Mesenchymal stem cell (in vitro differentiated cells and primary cell): ENCODE results near the gene RNF157.

Source experiments
- DNase-seq: peaks from one replicate; pipeline ENCODE4 v3.0.0-alpha.2; 2013
- H2AFZ ChIP-seq: one replicate; pipeline ENCODE4 v1.6.1; 2013; ENCODE audit warnings: low read depth, mild to moderate bottlenecking, control low read depth, inconsistent platforms, low read length, moderate library complexity
- H2AK5ac ChIP-seq: 2 replicates; pipeline ENCODE4 v1.6.1; 2013; ENCODE audit warnings: low read length, moderate library complexity, mild to moderate bottlenecking, inconsistent platforms; ENCODE audit not compliant: severe bottlenecking
- H2BK120ac ChIP-seq: one replicate; pipeline ENCODE4 v1.6.1; 2013; ENCODE audit warnings: low read depth, mild to moderate bottlenecking, inconsistent platforms, low read length, moderate library complexity
- H2BK12ac ChIP-seq, 2 experiments: one replicate each; pipeline ENCODE4 v1.6.1; 2013; ENCODE audit warnings: inconsistent platforms in 2 of 2, low read length in 2 of 2, mild to moderate bottlenecking in 2 of 2, moderate library complexity in 2 of 2, control low read depth in 1 of 2
- H2BK15ac ChIP-seq: one replicate; pipeline ENCODE4 v1.6.1; 2013; ENCODE audit warnings: mild to moderate bottlenecking, low read depth, inconsistent platforms; ENCODE audit not compliant: poor library complexity, severe bottlenecking
- H2BK5ac ChIP-seq: 2 replicates; pipeline ENCODE4 v1.6.1; 2013; ENCODE audit warnings: low read depth, mild to moderate bottlenecking, low read length, control low read depth, inconsistent platforms; ENCODE audit not compliant: poor library complexity, severe bottlenecking
- H3K14ac ChIP-seq, 2 experiments: one replicate each; pipeline ENCODE4 v1.6.1; 2013; ENCODE audit warnings: inconsistent platforms in 2 of 2, low read length in 2 of 2, control low read depth in 1 of 2, mild to moderate bottlenecking in 1 of 2, moderate library complexity in 1 of 2
- H3K18ac ChIP-seq, 2 experiments: one replicate each; pipeline ENCODE4 v1.6.1; 2013; ENCODE audit warnings: inconsistent platforms in 2 of 2, low read length in 2 of 2, control low read depth in 1 of 2, low read depth in 1 of 2, mild to moderate bottlenecking in 1 of 2
- H3K23ac ChIP-seq, 2 experiments: one replicate each; pipeline ENCODE4 v1.6.1; 2013; ENCODE audit warnings: inconsistent platforms in 2 of 2, low read length in 2 of 2, mild to moderate bottlenecking in 2 of 2, moderate library complexity in 2 of 2, control low read depth in 1 of 2
- H3K27ac ChIP-seq: 2 replicates; pipeline ENCODE4 v1.5.1; 2013; ENCODE audit warnings: mild to moderate bottlenecking, moderate library complexity, low read length, control low read depth, inconsistent platforms; ENCODE audit not compliant: poor library complexity, severe bottlenecking
- H3K27me3 ChIP-seq, 2 experiments: 2 replicates each; pipeline versions ENCODE4 v1.6.1 to v1.7.0; 2013; ENCODE audit warnings: low read length in 2 of 2, mild to moderate bottlenecking in 2 of 2, moderate library complexity in 2 of 2, control low read depth in 1 of 2, inconsistent platforms in 1 of 2; ENCODE audit not compliant: control insufficient read depth in 1 of 2, insufficient read depth in 1 of 2
- H3K36me3 ChIP-seq, 2 experiments: 2 replicates each; pipeline versions ENCODE4 v1.6.1 to v1.7.0; 2013; ENCODE audit warnings: low read length in 2 of 2, control low read depth in 1 of 2, inconsistent platforms in 1 of 2, low read depth in 1 of 2, mild to moderate bottlenecking in 1 of 2; ENCODE audit not compliant: insufficient read depth in 2 of 2, control insufficient read depth in 1 of 2
- H3K4ac ChIP-seq, 2 experiments: one replicate each; pipeline ENCODE4 v1.6.1; 2013; ENCODE audit warnings: inconsistent platforms in 2 of 2, low read length in 2 of 2, mild to moderate bottlenecking in 2 of 2, moderate library complexity in 2 of 2, control low read depth in 1 of 2, low read depth in 1 of 2
- H3K4me1 ChIP-seq: 2 replicates; pipeline ENCODE4 v1.6.1; 2013; ENCODE audit warnings: low read depth, low read length, control low read depth; ENCODE audit not compliant: control insufficient read depth, insufficient read depth
- H3K4me2 ChIP-seq: 2 replicates; pipeline ENCODE4 v1.6.1; 2013; ENCODE audit warnings: low read length, mild to moderate bottlenecking, inconsistent platforms; ENCODE audit not compliant: poor library complexity, severe bottlenecking
- H3K4me3 ChIP-seq, 2 experiments: 2 replicates each; pipeline versions ENCODE4 v1.5.1 to v1.7.0; 2013; ENCODE audit warnings: low read length in 2 of 2, mild to moderate bottlenecking in 2 of 2, control low read depth in 1 of 2, low read depth in 1 of 2; ENCODE audit not compliant: insufficient read depth in 1 of 2
- H3K79me1 ChIP-seq: replicated peaks from 2 replicates; pipeline ENCODE4 v1.6.1; 2013; ENCODE audit warnings: mild to moderate bottlenecking, control low read depth, low read length, inconsistent platforms; ENCODE audit not compliant: poor library complexity, severe bottlenecking
- H3K9ac ChIP-seq: 2 replicates; pipeline ENCODE4 v1.7.0; 2013; ENCODE audit warnings: mild to moderate bottlenecking, low read length, moderate library complexity
- H3K9me3 ChIP-seq: 2 replicates; pipeline ENCODE4 v1.7.0; 2013; ENCODE audit warnings: mild to moderate bottlenecking, low read length; ENCODE audit not compliant: control insufficient read depth
- H4K8ac ChIP-seq: one replicate; pipeline ENCODE4 v1.6.1; 2013; ENCODE audit warnings: inconsistent platforms, mild to moderate bottlenecking, low read length, moderate library complexity
- H4K91ac ChIP-seq: one replicate; pipeline ENCODE4 v1.6.1; 2013; ENCODE audit warnings: mild to moderate bottlenecking, low read length, inconsistent platforms
- WGBS: methylation state at CpG from one replicate; pipeline ENCODE4 v1.1.7; 2013; ENCODE audit warnings: mixed read lengths; 5-methylcytosine and 5-hydroxymethylcytosine counted together

Gene RNF157

GRCh38 chr17:76132574-76133338, 107.5 kb downstream of the RNF157 start:
- no peak overlapping the region for H3K9ac ChIP-seq
- H2BK15ac ChIP-seq: no peak overlapping the region
- H3K27me3 ChIP-seq: peaks cover 0 to 82% of the 10 kb centered on the region in 2 experiments
- H3K27ac ChIP-seq: no peak overlapping the region
- H2AK5ac ChIP-seq: no peak overlapping the region
- no peak overlapping the region for H3K23ac ChIP-seq
- no peak overlapping the region for H3K14ac ChIP-seq
- no peak for DNase-seq
- 17% methylated on average over 13 of the region's 21 CpGs for WGBS
- H3K36me3 ChIP-seq: no peaks in the 10 kb centered on the region
- H3K4me3 ChIP-seq: no peak overlapping the region
- no peak overlapping the region for H3K4ac ChIP-seq
- H2AFZ ChIP-seq: no peak overlapping the region
- no peak overlapping the region for H4K8ac ChIP-seq
- H3K79me1 ChIP-seq: no peaks in the 10 kb centered on the region
- H3K4me2 ChIP-seq: no peak overlapping the region
- H4K91ac ChIP-seq: no peak overlapping the region
- H3K9me3 ChIP-seq: no peaks in the 10 kb centered on the region
- peaks cover 40% of the 10 kb centered on the region for H3K4me1 ChIP-seq
- H2BK5ac ChIP-seq: no peak overlapping the region
- H2BK120ac ChIP-seq: no peak overlapping the region
- H2BK12ac ChIP-seq: no peak overlapping the region
- no peak overlapping the region for H3K18ac ChIP-seq

- H3K9me3 ChIP-seq: no peaks in the 10 kb centered on the region
- 24% methylated on average over 17 of the region's 21 CpGs for WGBS
- no peak overlapping the region for H2BK15ac ChIP-seq
- no peak overlapping the region for H3K4me2 ChIP-seq
- H2BK5ac ChIP-seq: no peak overlapping the region
- H3K14ac ChIP-seq: no peak overlapping the region
- H2AFZ ChIP-seq: no peak overlapping the region
- H4K91ac ChIP-seq: no peak overlapping the region
- no peak overlapping the region for H2BK120ac ChIP-seq
- no peak overlapping the region for H3K4me3 ChIP-seq
- no peak for DNase-seq
- no peak overlapping the region for H3K27ac ChIP-seq
- no peaks in the 10 kb centered on the region for H3K36me3 ChIP-seq
- H4K8ac ChIP-seq: no peak overlapping the region
- no peaks in the 10 kb centered on the region for H3K79me1 ChIP-seq
- no peak overlapping the region for H3K4ac ChIP-seq
- peaks cover 32% of the 10 kb centered on the region for H3K4me1 ChIP-seq
- no peak overlapping the region for H3K9ac ChIP-seq
- peak overlapping the region; percentile 61 for H2AK5ac ChIP-seq
- H3K18ac ChIP-seq: no peak overlapping the region
- H3K27me3 ChIP-seq: peaks cover 0 to 77% of the 10 kb centered on the region in 2 experiments
- H3K23ac ChIP-seq: peak overlapping the region in 1 of 2 experiments; percentile 15
- H2BK12ac ChIP-seq: no peak overlapping the region
These were observed 108.4 kb downstream of the RNF157 start for GRCh38 chr17:76131692-76132573.

- peaks cover 0 to 74% of the 10 kb centered on the region in 2 experiments for H3K27me3 ChIP-seq
- H2AFZ ChIP-seq: no peak overlapping the region
- no peak overlapping the region for H2BK5ac ChIP-seq
- no peaks in the 10 kb centered on the region for H3K79me1 ChIP-seq
- H3K36me3 ChIP-seq: no peaks in the 10 kb centered on the region
- H3K23ac ChIP-seq: no peak overlapping the region
- no peak overlapping the region for H4K8ac ChIP-seq
- H3K14ac ChIP-seq: no peak overlapping the region
- no peaks in the 10 kb centered on the region for H3K9me3 ChIP-seq
- WGBS: 21% methylated on average over 20 of the region's 21 CpGs
- H3K27ac ChIP-seq: no peak overlapping the region
- H3K4ac ChIP-seq: no peak overlapping the region
- H3K9ac ChIP-seq: no peak overlapping the region
- H2AK5ac ChIP-seq: no peak overlapping the region
- H2BK15ac ChIP-seq: no peak overlapping the region
- DNase-seq: no peak
- H3K4me3 ChIP-seq: no peak overlapping the region
- H4K91ac ChIP-seq: no peak overlapping the region
- H3K18ac ChIP-seq: no peak overlapping the region
- H2BK12ac ChIP-seq: no peak overlapping the region
- H2BK120ac ChIP-seq: no peak overlapping the region
- H3K4me1 ChIP-seq: peaks cover 25% of the 10 kb centered on the region
- H3K4me2 ChIP-seq: no peak overlapping the region
These were observed 109.1 kb downstream of the RNF157 start for GRCh38 chr17:76131051-76131691.

GRCh38 chr17:76130473-76130872, 109.8 kb downstream of the RNF157 start:
- Histone ChIP-seq H2BK120ac (no peak overlapping the region), H2BK15ac (no peak overlapping the region), H4K8ac (no peak overlapping the region), H2BK5ac (no peak overlapping the region), H2AFZ (no peak overlapping the region), H3K4me2 (no peak overlapping the region), H4K91ac (no peak overlapping the region), H3K23ac (no peak overlapping the region), H3K27me3 (peaks cover 0 to 72% of the 10 kb centered on the region in 2 experiments), H3K4me3 (no peak overlapping the region), H3K9me3 (no peaks in the 10 kb centered on the region), H3K4ac (no peak overlapping the region), H3K79me1 (no peaks in the 10 kb centered on the region), H3K36me3 (no peaks in the 10 kb centered on the region), H3K27ac (no peak overlapping the region), H3K14ac (no peak overlapping the region), H2AK5ac (no peak overlapping the region), H2BK12ac (no peak overlapping the region), H3K4me1 (peaks cover 25% of the 10 kb centered on the region), H3K9ac (no peak overlapping the region), H3K18ac (no peak overlapping the region)
- DNase-seq: no peak
- 50% methylated on average over 13 of the region's 13 CpGs for WGBS
